ENCODE data around the gene NOC4L. TPM values are rescaled to one million over a fixed set of nuclear protein-coding genes. Genes with fewer than 3 reads are reported as not detected.
A peak's percentile ranks its signal among the peaks of the same experiment; 100 is the strongest.

The NOC4L gene
- total and polyA plus RNA-seq, 10 donors, result 8.3 to 38.6 (median 16.4) TPM

DNA sequence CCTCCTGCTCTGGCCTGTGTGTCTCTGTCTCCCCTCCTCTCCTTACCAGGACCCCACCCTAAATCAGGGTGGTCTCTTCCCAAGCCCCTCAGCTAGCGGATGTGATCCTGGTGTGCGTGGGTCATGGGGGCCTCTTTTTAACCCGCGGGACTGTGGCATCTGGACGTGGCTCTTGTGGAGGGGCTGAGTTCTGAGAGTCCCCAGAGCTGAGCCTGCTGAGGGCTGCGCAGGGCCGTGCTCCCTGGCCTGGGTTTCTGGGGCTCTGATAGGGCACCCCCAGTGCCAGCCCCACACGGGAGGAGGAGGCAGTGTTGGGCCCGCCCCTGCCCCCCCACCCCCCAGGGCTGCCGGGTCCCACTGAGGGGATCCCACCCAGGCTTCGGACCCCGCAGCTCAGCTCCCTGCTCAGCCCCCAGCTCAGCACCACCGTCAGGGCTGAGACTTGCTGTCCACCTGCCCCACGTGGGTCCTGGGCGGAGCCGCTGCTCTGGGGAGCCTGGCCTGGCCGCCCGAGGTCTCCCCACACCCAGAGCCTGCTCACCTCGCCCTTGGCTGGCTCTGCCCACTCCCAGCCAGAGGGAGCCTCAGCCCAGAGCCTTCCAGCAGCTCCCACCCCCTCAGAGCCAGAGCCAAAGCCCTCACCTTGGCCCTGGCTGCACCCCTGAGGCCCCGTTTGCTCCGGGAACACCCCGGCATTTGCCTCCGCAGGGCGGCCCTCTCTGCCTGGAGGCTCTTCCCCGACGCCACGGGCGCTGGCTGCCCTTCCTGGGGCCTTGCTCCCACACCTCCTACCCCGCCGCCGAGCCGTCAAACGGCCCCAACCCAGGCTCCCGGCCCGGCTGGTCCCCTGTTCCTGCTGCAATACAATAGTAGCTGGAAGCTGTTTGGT, 31.5 kb downstream of the NOC4L start:
- H3K27me3 ChIP-seq (replicated peaks in 1 of 7), result peaks cover 0 to 87% (median 43%) of the 10 kb centered on the region in 7 donors
- H3K9me3 ChIP-seq, result no peaks in the 10 kb centered on the region
- peaks cover 0 to 30% (median 8%) of the 10 kb centered on the region in 6 donors for H3K4me1 ChIP-seq
- intact Hi-C loops (cut with DNase I; ENCODE audit: low total_unique reads), result no loop called here
- DNase-seq, result peak; percentile 72
- H3K4me3 ChIP-seq, result no peak overlapping the region
- 64 to 82% (median 81%) methylated on average over 20 to 35 of the region's 35 CpGs for WGBS, 5 donors
- H3K27ac ChIP-seq, result peak overlapping the region in 7 of 8 donors; percentile 9 to 69 (median 54)
- H3K36me3 ChIP-seq, result no peaks in the 10 kb centered on the region
- TF ChIP-seq, protein P1, sequence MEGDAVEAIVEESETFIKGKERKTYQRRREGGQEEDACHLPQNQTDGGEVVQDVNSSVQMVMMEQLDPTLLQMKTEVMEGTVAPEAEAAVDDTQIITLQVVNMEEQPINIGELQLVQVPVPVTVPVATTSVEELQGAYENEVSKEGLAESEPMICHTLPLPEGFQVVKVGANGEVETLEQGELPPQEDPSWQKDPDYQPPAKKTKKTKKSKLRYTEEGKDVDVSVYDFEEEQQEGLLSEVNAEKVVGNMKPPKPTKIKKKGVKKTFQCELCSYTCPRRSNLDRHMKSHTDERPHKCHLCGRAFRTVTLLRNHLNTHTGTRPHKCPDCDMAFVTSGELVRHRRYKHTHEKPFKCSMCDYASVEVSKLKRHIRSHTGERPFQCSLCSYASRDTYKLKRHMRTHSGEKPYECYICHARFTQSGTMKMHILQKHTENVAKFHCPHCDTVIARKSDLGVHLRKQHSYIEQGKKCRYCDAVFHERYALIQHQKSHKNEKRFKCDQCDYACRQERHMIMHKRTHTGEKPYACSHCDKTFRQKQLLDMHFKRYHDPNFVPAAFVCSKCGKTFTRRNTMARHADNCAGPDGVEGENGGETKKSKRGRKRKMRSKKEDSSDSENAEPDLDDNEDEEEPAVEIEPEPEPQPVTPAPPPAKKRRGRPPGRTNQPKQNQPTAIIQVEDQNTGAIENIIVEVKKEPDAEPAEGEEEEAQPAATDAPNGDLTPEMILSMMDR (IDR thresholded peaks at IDR 0.05 in 8 of 11, conservative IDR thresholded peaks at IDR 0.05 in 3 of 11), result no peak
- TF ChIP-seq POLR2AphosphoS5 (IDR thresholded peaks at IDR 0.05) (no peak), POLR2A (IDR thresholded peaks at IDR 0.05) (no peak)

DNA sequence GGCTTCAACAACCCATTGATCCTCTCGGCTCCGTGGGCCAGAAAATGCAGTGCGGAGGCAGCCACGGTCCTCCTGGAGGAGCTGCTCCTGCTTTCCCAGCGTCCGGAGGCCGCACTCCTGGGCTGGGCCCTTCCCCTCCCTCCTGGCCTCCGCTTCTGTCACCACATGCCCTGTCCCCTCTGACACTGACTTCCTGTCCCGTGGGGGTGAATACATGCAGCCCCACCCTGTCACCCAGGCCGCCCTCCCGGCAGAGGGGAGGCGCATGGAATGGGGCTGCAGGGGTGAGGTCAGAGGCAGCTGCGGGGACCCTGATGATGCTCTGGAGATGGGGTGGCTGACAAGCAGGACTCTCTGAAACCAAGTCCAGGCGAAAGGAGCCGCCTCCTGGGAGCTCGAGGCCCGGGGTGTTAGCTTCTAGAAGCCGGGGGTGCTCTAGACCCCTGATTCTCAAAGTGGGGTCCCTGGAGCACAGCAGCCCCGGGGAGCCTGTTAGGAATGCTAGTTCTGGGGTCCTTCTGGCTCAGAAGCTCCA, 32.2 kb downstream of the NOC4L start:
- H3K27me3 ChIP-seq (replicated peaks in 1 of 7), result peaks cover 0 to 80% (median 36%) of the 10 kb centered on the region in 7 donors

DNA sequence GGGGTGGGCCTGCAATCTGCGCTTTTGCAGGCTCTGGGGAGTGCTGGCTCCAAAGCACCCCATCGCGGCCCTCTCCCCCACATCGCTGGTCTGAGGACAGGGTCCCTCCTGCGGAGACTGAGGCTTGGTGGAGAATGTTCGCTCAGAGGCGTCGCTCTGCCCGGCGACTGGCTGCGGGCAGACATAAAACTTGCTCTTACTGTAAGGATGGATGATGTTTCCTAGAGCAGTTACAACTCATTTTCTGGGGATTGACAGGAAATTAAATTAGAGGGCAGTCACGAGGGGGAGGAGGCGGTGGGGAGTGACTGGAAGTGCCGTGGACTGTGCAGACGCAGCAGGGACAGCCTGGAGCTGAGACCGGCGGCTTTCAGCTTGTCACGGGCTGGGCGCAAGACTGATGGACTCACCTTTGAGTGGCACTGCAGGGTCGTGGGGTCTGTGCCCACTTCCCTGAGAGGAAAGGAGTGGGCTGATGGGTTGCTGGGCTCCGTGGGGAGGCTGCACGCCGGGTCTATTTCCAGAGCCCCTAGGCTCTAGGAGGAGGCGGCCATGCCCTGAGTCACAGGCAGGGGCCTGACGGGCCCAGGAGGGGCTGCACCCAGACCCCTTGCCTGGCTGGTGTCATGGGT, 32.8 kb downstream of the NOC4L start:
- peaks cover 0 to 30% (median 8%) of the 10 kb centered on the region in 6 donors for H3K4me1 ChIP-seq
- TF ChIP-seq POLR2AphosphoS5 (IDR thresholded peaks at IDR 0.05) (peak in 1 of 3 donors; percentile 51), POLR2A (IDR thresholded peaks at IDR 0.05) (no peak)
- TF ChIP-seq, protein P1 (IDR thresholded peaks at IDR 0.05 in 8 of 11, conservative IDR thresholded peaks at IDR 0.05 in 3 of 11), result no peak
- intact Hi-C loops (cut with DNase I; ENCODE audit: low total_unique reads), result no loop called here
- WGBS, 5 donors, result 67 to 82% (median 73%) methylated on average over 17 to 25 of the region's 25 CpGs
- peak overlapping the region in 7 of 8 donors; percentile 43 to 63 (median 54) for H3K27ac ChIP-seq
- H3K36me3 ChIP-seq, result no peaks in the 10 kb centered on the region
- H3K9me3 ChIP-seq, result no peaks in the 10 kb centered on the region
- peak; percentile 66 for DNase-seq
- H3K27me3 ChIP-seq (replicated peaks in 1 of 7), result peaks cover 0 to 74% (median 36%) of the 10 kb centered on the region in 7 donors
- no peak overlapping the region for H3K4me3 ChIP-seq

More for the DNA sequence above, 32.2 kb downstream of the NOC4L start:
- TF ChIP-seq, protein P1 (IDR thresholded peaks at IDR 0.05 in 8 of 11, conservative IDR thresholded peaks at IDR 0.05 in 3 of 11), result no peak
- TF ChIP-seq POLR2A (IDR thresholded peaks at IDR 0.05) (no peak), POLR2AphosphoS5 (IDR thresholded peaks at IDR 0.05) (peak in 2 of 3 donors; percentile 38 to 45)
- Histone ChIP-seq H3K36me3 (no peaks in the 10 kb centered on the region), H3K9me3 (no peaks in the 10 kb centered on the region), H3K27ac (peak overlapping the region in 7 of 8 donors; percentile 43 to 69 (median 54)), H3K4me3 (no peak overlapping the region), H3K4me1 (peaks cover 0 to 30% (median 8%) of the 10 kb centered on the region in 6 donors)
- intact Hi-C loops (cut with DNase I; ENCODE audit: low total_unique reads), result no loop called here
- 64 to 75% (median 73%) methylated on average over 18 to 19 of the region's 19 CpGs for WGBS, 5 donors
- no peak for DNase-seq

Measured in spleen (tissue), 11 donors.